ENCODE results near the gene TBC1D14.

DNA sequence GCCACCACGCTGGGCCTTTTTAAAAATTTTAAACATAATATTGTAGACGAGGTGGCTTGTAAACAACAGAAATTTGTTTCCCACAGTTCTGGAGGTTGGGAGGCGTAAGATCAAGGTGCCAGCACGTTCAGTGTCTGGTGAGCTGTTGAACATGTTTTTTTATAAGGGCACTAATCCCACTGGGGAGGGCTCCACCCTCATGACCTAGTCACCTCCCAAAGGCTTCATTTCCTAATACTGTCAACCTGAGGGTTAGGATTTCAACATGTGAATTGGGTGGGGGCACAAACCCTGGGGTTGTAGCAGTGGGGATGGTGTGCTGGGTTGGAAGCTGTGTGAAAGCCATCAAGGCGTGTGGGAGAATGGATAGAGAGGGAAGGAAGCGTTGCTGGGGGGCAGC lies 27.6 kb downstream of the TBC1D14 start:
- TF ChIP-seq, protein P1, sequence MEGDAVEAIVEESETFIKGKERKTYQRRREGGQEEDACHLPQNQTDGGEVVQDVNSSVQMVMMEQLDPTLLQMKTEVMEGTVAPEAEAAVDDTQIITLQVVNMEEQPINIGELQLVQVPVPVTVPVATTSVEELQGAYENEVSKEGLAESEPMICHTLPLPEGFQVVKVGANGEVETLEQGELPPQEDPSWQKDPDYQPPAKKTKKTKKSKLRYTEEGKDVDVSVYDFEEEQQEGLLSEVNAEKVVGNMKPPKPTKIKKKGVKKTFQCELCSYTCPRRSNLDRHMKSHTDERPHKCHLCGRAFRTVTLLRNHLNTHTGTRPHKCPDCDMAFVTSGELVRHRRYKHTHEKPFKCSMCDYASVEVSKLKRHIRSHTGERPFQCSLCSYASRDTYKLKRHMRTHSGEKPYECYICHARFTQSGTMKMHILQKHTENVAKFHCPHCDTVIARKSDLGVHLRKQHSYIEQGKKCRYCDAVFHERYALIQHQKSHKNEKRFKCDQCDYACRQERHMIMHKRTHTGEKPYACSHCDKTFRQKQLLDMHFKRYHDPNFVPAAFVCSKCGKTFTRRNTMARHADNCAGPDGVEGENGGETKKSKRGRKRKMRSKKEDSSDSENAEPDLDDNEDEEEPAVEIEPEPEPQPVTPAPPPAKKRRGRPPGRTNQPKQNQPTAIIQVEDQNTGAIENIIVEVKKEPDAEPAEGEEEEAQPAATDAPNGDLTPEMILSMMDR (IDR thresholded peaks at IDR 0.05 in 8 of 11, conservative IDR thresholded peaks at IDR 0.05 in 3 of 11) = no peak
- no peak for TF ChIP-seq POLR2AphosphoS5 (IDR thresholded peaks at IDR 0.05)

Data from spleen (tissue), 7 donors.